ENCODE data around the gene CBARP.
"Not testable (repeated sequence)": the region's sequence is repeated elsewhere in the genome, so short reads cannot be mapped to it uniquely, and the experiment has no call there.

The CBARP gene

DNA sequence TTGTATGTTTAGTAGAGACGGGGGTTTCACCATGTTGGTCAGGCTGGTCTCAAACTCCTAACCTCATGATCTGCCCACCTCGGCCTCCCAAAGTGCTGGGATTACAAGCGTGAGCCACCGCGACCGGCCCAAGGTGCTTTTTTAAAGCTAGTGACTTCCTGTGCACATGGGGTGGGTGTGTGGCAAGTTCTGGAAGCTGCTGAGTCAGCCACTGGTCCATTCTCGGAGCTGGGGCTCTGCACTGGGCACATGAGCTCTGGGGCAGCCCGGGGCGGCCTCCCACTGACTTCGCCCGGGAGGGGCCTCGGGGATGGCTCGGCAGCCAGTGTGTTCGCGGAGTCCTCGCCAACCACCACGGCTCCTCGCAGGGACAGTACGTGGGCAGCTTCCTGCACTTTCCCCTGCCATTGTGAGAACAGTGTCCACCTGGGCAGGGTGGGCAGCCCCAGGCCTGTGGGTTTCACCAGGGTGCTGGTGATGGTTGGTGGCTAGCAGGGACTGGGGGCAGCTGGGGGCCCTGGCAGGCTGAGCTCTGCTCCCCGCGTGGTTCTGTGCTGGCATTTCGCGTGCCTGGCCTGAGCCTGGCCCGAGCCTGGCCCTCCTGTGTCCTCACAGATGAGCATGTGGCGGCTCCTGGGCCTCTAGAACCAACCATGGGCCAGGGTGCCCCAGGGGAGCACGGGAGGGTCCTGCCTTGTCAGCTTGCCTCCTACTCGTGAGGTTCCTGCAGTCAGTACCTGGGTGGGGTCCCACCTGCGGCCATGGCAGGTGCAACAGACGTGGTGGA is 12.2 kb downstream of the CBARP start:
- no peak for DNase-seq

- DNase-seq, result no peak
These were observed 13.0 kb downstream of the CBARP start for GRCh38 chr19:1224847-1225246.

GRCh38 chr19:1224047-1224825 is 13.6 kb downstream of the CBARP start:
- DNase-seq, result no peak

- DNase-seq, result peak; percentile 46
These were observed 14.6 kb downstream of the CBARP start for GRCh38 chr19:1223018-1223855.

GRCh38 chr19:1222394-1222793 is 15.4 kb downstream of the CBARP start:
- peak; percentile 30 for DNase-seq

DNA sequence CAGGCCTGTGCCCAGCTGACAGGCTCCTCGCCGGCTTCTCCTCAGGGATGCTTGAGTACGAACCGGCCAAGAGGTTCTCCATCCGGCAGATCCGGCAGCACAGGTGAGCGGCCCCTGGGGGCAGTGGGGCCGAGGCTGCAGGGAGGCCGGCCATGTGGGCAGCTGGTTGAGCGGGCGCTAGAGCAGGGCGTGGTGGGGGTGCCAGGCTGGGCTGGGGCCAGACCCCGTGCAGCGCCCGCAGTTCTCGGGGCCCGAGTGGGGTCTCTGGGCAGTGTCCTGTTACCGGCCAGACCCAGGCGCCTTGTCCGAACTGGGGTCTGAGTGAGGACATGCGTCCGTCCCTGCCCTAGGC is 15.9 kb downstream of the CBARP start:
- DNase-seq, result no peak

DNA sequence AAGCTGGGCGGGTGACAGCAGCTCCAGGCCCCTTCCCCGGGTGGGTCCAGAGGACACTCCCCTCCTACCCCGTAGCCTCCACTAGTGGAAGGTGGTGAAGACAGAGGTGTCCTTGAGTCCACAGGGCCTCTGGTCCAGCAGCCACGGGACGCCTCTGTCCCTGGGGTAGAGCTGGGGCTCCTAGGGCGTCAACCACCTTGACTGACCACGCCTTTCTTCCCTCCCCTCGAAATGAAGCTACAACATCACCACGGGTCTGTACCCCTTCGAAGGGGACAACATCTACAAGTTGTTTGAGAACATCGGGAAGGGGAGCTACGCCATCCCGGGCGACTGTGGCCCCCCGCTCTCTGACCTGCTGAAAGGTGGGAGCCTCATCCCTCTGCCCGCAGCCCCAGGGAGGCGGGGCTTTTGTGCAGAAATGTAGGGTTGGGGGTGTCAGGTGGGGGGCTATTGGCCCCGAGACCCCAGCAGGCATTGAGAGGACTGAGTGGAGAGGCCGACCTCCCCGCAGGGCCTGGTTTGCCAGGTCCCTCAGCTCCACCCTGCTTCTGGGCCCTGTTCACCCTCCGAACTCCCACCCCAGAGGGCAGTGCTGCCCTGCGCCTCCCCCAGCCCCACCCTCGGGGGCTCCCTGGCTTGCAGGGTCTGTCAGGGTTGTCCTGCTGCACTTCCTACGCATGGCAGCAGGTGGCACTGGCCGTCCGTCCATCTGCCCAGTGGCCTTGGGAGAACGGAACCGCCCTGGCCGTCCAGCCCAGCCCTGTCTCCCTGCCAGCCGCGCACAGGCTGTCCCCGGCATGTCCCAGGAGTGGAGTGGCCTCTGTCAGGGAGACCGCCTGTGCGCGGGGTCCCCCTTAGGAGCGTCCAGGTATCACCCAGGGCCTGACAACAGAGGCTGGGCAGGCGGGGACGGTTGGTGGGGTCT is 16.6 kb downstream of the CBARP start:
- DNase-seq, result peak; percentile 17

DNA sequence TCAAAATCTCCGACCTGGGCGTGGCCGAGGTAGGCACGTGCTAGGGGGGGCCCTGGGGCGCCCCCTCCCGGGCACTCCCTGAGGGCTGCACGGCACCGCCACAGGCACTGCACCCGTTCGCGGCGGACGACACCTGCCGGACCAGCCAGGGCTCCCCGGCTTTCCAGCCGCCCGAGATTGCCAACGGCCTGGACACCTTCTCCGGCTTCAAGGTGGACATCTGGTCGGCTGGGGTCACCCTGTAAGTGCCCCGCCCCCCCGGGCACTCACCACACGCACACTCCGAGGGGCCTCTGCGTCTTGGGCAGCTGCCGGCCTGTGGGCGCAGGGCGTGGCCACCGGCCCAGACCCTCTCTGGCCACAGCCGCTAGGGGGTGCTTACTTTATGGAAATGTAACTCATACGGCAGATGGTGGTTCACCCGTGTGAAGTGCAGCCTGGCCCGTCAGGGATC is 17.3 kb downstream of the CBARP start:
- peak; percentile 75 for DNase-seq

DNA sequence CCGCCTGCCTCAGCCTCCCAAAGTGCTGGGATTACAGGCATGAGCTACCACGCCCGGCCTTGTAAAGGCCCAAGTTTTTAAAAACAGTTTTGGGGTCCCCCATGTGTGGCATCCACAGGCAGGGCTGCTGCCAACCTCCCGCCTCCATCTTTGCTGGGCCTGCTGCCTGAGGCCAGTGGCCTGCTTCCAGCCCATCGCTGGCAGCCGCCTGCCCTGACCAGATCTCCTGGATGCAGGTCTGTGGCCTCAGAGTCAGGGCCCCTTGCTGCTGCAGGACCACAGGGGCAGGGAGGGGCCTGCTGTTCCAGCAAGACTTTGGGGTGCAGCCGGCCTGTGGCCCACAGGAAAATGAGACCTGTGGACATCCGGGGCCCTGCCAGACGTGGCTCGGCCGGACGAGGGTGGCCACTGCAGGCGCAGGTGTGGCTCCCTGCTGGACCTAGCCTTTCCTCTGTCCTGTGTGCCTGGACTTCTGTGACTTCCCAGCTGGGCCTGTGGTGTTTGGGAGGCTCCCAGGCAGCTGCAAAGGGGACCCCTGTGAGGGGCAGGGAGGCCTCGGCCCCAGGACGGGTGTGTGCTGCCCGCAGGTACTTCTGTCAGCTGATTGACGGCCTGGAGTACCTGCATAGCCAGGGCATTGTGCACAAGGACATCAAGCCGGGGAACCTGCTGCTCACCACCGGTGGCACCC is 17.9 kb downstream of the CBARP start:
- DNase-seq, result no peak

- no peak for DNase-seq
These were observed 18.8 kb downstream of the CBARP start for GRCh38 chr19:1218751-1219567.

DNA sequence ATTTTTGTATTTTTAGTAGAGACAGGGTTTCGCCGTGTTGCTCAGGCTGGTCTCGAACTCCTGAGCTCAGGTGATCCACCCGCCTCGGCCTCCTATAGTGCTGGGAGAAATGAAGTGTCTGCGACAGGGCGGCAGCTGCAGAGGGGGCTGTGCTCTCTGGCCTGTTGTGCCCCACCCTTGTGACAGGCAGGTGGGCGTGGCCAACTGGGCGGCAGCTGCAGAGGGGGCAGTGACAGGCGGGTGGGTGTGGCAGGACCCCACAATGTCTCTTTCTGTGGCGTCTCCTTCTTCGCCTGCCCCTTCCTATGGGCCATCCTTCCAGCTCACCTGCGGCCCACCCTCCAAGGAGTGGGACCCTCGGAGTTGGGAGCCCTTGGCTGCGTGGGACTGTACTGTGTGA is 20.4 kb downstream of the CBARP start:
- DNase-seq, result no peak

DNA sequence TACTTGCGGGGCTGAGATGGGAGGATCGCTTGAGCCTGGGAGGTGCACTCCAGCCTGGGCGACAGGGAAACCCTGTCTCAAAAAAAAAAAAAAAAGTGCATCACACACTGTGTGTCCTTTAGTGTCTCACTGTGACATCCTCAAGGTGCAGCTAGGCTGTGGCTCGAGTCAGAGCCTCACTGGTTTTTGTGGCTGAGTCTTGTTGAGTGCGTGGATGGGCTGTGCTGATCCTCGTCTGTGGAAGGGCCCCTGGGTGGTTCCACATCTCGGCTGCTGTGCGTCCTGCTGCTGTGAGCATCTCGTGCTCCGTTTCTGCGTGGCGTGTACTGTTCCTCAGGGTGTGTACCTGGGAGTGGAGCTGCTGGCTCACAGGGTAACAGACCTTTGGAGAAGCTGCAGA is 21.0 kb downstream of the CBARP start:
- DNase-seq, result no peak

DNA sequence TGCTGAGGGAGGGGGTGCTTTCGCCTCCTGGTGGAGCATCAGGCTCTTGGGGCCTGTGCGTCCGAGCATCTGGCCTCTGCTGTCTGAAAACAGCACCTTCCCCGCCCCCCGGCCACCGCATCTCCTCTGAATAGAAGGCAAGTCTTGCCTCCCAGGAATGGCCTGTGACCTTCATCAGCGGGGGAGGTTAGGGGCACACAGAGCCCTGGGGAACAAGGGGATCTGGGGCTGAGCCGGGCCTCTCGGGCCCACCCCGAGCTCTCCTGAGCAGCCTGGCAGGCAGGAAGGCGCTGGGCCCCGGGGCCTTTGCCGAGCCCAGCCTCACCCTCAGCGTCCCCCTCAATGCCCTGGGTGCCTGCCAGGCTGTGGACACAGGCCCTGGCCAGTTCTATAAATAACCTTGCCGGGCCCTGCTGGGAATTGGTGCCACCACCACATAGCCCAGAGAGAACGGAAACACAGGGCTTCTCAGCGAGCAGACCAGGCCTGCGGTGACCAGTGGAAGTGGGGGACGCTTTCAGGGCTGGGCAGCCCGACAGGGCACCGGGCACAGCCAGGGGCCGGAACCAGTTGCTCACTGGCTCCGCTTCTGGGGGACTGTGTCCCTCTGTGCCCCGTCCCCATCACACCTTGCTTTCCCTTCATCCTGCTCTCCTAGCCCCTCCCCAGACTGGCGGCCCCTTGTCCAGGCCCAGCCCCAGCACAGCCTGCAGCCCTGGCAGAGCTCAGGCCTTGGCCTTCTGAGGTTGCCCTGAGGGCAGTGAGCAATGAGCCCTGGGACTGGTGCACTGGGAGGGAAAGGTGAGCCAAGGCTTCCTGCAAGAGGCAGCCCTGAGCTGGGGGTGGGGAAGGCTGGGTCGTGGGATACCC is 22.7 kb downstream of the CBARP start:
- no peak for DNase-seq

- no peak for DNase-seq
These were observed 23.4 kb downstream of the CBARP start for GRCh38 chr19:1214299-1214861.

DNA sequence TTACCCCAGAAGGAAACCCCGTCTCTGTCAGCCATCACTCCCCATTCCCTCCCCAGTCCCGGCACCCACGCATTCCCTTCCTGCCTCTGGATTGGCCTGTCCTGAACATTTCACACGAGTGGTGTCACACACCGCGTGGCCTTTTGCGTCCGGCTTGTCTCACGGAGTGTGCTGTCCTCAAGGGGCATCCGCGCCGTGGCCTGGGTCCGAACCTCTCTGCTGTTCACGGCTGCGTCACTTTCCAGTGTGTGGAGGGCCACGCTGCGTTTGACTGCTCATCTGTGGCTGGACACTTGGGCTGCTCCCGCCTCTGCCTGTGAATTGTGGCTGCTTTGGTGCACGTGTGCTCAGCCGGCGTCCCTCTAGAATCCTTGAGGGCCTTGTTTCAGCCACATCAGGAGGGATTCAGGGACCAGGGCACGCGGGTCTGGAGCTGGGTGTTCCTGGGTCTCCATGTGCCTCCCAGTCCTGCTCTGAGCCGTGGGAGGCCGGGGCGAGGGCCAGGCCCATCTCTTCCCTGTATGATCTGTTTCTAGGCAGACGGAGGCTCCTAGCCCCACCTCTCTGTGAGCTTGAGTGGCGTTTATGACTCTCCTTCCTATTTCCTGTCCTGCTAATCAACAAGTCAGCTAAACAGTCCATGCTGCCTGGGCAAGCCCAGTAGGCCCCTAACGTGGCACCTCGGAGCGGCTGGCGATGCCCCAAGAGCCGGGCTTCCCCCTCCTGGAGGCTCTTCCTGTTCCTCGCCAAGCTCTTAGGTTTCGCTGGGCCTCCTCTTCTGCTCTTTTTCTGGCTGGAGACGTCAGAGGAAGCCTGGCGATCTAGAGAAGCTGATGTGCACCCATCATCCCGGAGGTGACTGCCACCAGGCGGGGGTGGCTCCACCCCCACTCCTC is 24.2 kb downstream of the CBARP start:
- no peak for DNase-seq

DNA sequence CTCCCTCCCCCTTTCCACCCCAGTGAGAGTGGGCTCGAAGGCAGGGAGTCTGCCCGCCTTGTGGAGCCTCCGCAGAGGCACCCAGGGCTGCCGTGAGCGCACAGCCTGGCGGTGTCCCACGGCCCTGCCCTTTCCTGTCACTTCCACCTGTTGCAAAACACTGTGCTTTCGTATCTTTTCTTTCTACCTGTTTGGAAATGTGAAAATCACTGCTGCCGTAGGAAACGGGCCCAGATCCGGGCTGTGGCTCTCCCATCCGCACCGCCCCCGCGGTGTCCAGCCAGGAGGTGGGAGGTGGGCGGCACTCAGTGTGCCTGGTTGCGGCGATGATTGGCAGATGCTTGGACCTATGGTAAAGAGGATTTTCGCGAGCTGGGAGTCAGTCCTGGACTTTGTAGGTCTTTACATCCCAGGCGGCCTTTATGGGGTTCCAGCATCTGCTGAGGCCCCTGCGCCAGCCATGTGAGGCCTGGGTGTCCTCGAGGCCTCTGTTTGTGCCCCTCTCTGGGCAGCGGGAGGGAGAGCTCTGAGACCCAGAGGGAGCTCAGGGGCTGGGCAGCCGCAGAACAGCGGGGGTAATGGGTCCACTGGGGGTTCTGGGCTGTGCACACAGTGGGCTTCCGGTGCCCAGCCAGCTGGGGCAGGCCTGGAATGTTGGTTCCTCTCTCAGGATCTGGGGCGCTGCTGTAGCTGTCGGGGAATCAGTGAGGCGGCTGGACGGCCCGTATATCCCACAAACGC is 26.1 kb downstream of the CBARP start:
- DNase-seq, result peak; percentile 13

DNA sequence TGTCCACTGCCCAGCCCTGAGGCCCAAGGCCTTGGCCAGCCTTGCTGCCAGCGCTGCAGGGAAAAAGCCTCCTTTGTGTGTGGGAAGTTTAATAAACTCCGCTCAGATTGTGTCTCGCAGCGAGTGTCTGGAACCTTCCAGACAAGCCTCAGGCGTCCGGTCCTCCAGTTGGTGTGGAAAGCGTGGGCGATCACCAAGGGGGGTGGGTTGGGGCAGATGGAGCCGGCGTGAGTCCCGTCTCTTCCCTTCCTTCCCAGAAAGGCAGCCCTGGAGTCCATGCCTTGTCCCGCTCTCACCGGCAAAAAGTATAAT is 27.6 kb downstream of the CBARP start:
- DNase-seq, result no peak

GRCh38 chr19:1208830-1209229 is 29.0 kb downstream of the CBARP start:
- DNase-seq, result not testable (repeated sequence)

Measured in NCI-H82 (cell line).